D721Med (cell line): ENCODE measurements around the gene HMCN1.
"Not testable (repeated sequence)": the region's sequence is repeated elsewhere in the genome, so short reads cannot be mapped to it uniquely, and the experiment has no call there.

Source experiments
- DNase-seq: peaks from one replicate; pipeline ENCODE4 v3.0.0; 2011; ENCODE audit warnings: low spot score; ENCODE audit not compliant: insufficient read length
- FAIRE-seq: peaks from 2 replicates; lab custom pipeline; 2011; peaks lifted over from hg19 to GRCh38; lab: Jason Lieb, UNC
- TF ChIP-seq, protein P1 (sequence below): IDR thresholded peaks from 2 replicates; pipeline ENCODE4 v1.5.1; 2012; ENCODE audit warnings: mild to moderate bottlenecking, control low read depth; ENCODE audit not compliant: insufficient read depth; ENCODE audit errors: missing control alignments

HMCN1 gene

DNA sequence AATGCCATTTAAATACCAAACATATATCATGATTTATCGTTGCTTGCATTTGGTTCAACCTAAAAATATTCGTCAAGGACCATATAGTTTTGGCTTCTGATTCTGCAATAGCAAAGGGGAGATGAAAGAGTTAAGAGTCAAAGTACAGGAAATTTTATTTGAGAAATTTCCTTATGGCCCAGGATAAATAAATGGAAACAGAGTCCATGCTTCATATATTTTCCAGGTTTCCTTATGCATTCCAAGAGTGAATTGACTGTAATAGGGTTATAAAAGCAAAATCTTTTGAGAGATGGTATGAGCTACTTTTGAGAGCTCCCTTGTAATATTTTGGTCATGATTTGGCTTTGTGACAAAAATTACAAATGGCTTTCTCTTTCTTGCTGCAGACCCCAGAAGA lies 140.1 kb downstream of the HMCN1 start:
- TF ChIP-seq, protein P1, sequence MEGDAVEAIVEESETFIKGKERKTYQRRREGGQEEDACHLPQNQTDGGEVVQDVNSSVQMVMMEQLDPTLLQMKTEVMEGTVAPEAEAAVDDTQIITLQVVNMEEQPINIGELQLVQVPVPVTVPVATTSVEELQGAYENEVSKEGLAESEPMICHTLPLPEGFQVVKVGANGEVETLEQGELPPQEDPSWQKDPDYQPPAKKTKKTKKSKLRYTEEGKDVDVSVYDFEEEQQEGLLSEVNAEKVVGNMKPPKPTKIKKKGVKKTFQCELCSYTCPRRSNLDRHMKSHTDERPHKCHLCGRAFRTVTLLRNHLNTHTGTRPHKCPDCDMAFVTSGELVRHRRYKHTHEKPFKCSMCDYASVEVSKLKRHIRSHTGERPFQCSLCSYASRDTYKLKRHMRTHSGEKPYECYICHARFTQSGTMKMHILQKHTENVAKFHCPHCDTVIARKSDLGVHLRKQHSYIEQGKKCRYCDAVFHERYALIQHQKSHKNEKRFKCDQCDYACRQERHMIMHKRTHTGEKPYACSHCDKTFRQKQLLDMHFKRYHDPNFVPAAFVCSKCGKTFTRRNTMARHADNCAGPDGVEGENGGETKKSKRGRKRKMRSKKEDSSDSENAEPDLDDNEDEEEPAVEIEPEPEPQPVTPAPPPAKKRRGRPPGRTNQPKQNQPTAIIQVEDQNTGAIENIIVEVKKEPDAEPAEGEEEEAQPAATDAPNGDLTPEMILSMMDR = no peak
- FAIRE-seq = peak; percentile 29
- no peak for DNase-seq

DNA sequence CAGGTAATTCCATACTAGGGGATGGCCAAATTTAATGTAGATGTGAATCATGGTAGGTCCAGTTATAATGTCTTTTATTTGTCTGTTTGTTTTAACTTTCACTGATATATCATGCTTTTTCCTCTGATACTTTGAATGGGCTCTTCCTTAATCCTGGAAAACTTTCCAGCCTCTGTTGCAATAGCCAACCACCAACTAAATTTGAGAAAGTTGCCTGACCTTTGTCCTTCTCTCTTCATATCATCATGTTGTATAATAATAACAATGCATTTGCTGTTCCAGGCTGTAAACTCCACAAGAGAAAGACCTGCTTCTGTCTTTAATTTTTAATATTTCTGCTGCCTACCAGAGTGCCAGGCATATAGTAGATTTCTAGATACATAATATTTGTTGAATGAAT lies 146.1 kb downstream of the HMCN1 start:
- TF ChIP-seq, protein P1 = no peak
- peak; percentile 44 for FAIRE-seq
- DNase-seq = no peak

DNA sequence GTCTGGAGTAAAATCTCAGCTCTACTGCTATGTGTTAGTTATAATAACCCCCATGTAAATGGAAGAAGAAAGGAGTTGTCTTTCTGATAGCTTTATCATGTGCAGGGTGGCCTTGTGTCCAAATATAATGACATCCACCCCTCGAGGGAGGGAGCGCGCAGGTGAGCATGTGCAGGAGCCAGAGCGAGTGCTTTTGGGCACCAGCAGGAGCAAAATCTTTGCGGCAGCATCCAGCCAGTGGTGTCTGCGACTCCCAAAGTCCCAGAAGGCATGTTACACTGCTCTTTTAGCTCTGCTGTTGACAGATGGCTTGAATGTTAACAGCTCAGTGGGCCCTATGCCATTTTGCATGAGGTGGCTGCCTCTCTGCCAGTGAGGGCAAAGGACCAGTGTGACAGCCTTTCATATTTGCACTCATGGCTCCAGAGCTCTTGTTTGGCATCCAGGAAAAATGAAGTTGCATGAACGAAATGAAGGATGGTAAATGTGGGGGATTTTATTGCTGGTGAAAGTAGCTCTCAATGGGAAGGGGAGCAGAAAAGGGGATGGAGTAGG lies 146.7 kb downstream of the HMCN1 start:
- FAIRE-seq (no peak), DNase-seq (no peak)
- TF ChIP-seq, protein P1 = no peak

DNA sequence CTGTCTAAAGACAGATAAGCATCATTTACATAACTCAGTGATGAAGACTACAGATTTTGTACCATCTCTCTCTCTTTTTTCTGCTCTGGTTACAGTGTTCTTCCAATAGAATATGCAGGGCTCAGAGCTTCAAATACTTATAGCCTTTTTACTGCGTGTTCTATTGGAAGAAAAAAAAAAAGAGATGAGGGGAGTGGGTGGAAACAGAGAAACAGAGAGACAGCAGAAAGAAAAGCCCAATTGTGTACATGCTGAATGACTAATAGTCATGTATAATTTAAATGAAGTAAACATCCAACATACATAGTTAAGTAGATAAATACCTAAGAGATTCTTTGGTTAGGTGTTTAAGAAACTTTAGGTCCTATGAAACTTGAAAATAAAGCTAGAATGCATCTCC lies 151.9 kb downstream of the HMCN1 start:
- TF ChIP-seq, protein P1 = no peak
- DNase-seq (no peak), FAIRE-seq (no peak)

DNA sequence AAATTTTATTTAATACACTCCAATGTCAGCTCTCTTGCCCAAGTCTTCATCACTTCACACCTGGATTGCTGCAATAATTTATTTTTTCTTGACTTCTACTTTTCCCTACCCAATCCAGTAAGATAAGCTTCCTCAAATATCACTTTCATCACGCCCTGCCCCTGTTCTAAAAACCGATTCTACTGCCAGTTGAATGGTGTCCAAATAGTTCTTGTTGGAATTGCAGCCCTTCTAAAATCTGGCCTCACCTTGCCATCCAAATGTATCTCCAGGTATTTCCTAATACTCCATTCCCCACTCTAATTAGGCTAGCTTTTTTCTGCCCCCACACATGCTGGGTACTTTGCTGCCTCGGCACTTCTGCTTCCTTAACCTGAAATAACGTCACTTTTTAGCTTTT lies 152.5 kb downstream of the HMCN1 start:
- TF ChIP-seq, protein P1 = no peak
- DNase-seq (no peak), FAIRE-seq (no peak)

DNA sequence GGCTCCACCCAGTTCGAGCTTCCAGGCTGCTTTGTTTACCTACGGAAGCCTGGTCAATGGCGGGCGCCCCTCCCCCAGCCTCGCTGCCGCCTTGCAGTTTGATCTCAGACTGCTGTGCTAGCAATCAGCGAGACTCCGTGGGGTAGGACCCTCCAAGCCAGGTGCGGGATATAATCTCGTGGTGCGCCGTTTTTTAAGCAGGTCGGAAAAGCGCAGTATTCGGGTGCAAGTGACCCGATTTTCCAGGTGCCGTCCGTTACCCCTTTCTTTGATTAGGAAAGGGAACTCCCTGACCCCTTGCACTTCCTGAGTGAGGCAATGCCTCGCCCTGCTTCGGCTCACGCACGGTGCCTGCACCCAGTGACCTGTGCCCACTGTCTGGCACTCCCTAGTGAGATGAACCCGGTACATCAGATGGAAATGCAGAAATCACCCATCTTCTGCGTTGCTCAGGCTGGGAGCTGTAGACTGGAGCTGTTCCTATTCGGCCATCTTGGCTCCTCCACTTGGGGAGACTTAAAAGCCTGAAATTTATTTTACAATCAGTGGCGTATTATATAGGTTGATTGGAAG lies 158.7 kb downstream of the HMCN1 start:
- not testable (repeated sequence) for FAIRE-seq, DNase-seq

DNA sequence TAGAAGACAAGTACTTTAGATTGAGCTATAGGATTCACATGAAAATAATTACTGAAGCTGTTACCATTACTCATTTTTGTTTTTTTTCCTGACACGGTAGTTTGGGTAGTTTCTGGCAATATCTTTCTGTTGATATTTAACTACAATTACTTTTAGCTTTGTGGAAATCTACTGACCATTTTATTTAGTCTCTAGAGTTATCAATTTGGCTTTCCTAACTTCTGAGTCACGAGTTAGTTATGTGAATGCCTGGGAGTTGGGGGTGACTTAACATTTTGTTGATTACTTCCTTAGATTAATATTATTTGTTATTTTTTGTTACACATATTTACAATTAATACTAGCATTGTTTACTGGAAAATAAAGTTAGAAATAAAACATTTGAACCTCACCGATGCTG lies 160.6 kb downstream of the HMCN1 start:
- TF ChIP-seq, protein P1 = no peak
- FAIRE-seq (peak; percentile 11), DNase-seq (no peak)
